ENCODE results near the gene ANKRD24.
"Not testable (repeated sequence)": the region's sequence is repeated elsewhere in the genome, so short reads cannot be mapped to it uniquely, and the experiment has no call there.

ANKRD24 gene

GRCh38 chr19:4268816-4269430, 86.4 kb downstream of the ANKRD24 start:
- no peaks in the 10 kb centered on the region for H3K36me3 ChIP-seq (ENCODE audit: insufficient read depth)
- no peak overlapping the region for H2AFZ ChIP-seq (ENCODE audit: low read depth)
- no peaks in the 10 kb centered on the region for H3K27me3 ChIP-seq (ENCODE audit: insufficient read depth, low read depth)
- H3K27ac ChIP-seq: no peak overlapping the region
- H3K79me2 ChIP-seq (ENCODE audit: insufficient read depth, low read depth): no peaks in the 10 kb centered on the region
- TF ChIP-seq, protein P1, sequence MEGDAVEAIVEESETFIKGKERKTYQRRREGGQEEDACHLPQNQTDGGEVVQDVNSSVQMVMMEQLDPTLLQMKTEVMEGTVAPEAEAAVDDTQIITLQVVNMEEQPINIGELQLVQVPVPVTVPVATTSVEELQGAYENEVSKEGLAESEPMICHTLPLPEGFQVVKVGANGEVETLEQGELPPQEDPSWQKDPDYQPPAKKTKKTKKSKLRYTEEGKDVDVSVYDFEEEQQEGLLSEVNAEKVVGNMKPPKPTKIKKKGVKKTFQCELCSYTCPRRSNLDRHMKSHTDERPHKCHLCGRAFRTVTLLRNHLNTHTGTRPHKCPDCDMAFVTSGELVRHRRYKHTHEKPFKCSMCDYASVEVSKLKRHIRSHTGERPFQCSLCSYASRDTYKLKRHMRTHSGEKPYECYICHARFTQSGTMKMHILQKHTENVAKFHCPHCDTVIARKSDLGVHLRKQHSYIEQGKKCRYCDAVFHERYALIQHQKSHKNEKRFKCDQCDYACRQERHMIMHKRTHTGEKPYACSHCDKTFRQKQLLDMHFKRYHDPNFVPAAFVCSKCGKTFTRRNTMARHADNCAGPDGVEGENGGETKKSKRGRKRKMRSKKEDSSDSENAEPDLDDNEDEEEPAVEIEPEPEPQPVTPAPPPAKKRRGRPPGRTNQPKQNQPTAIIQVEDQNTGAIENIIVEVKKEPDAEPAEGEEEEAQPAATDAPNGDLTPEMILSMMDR (conservative IDR thresholded peaks at IDR 0.05; ENCODE audit: low read depth, low read length): no peak
- no peaks in the 10 kb centered on the region for H4K20me1 ChIP-seq (ENCODE audit: insufficient read depth)
- H3K4me1 ChIP-seq (ENCODE audit: low read depth, poor library complexity, severe bottlenecking): no peaks in the 10 kb centered on the region
- H3K9ac ChIP-seq: no peak overlapping the region
- H3K4me3 ChIP-seq (IDR thresholded peaks at IDR 0.05; ENCODE audit: insufficient read depth, low read depth, low read length): no peak overlapping the region
- H3K4me2 ChIP-seq: no peak overlapping the region

DNA sequence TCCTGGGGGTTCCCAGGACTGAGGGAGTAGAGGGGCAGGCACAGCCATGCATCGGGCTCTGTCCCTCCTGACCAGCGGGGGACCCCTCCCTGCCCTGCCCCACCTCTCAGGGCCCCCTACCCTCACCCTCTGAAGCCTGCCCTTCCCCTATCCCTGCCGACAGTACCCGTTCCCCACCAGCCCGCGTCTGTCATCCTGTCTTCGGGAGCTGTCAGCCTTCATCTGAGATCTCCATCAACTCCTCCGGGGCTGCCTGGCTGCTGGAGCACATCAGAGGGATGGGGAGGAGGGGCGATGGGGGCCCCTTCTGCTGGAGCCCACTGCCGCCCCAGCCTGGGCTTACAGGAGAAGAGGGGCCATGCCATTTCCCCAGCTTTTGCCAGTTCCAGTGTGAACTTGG, 90.4 kb downstream of the ANKRD24 start:
- Histone ChIP-seq H3K79me2 (ENCODE audit: insufficient read depth, low read depth) (no peaks in the 10 kb centered on the region), H2AFZ (ENCODE audit: low read depth) (no peak overlapping the region), H3K27ac (no peak overlapping the region), H3K9ac (no peak overlapping the region), H3K4me3 (IDR thresholded peaks at IDR 0.05; ENCODE audit: insufficient read depth, low read depth, low read length) (no peak overlapping the region), H3K4me2 (no peak overlapping the region), H3K4me1 (ENCODE audit: low read depth, poor library complexity, severe bottlenecking) (no peaks in the 10 kb centered on the region), H3K36me3 (ENCODE audit: insufficient read depth) (no peaks in the 10 kb centered on the region), H4K20me1 (ENCODE audit: insufficient read depth) (no peaks in the 10 kb centered on the region), H3K27me3 (ENCODE audit: insufficient read depth, low read depth) (peaks cover 10% of the 10 kb centered on the region; the same call in 1 of the 2 replicates)
- TF ChIP-seq, protein P1 (conservative IDR thresholded peaks at IDR 0.05; ENCODE audit: low read depth, low read length): no peak

DNA sequence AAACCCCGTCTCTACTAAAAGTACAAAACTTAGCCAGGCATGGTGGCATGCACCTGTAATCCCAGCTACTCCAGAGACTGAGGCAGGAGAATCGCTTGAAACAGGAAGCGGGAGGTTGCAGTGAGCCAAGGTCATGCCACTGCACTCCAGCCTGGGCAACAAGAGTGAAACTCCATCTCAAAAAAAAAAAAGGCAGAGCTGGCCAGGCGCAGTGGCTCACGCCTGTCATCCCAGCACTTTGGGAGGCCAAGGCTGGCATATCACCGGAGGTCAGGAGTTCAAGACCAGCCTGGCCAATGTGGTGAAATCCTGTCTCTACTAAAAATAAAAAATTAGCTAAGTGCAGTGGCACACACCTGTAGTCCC, 91.8 kb downstream of the ANKRD24 start:
- not testable (repeated sequence) for H4K20me1 ChIP-seq (ENCODE audit: insufficient read depth); H3K9ac ChIP-seq; H3K27ac ChIP-seq; H3K4me3 ChIP-seq (IDR thresholded peaks at IDR 0.05; ENCODE audit: insufficient read depth, low read depth, low read length); H2AFZ ChIP-seq (ENCODE audit: low read depth); H3K36me3 ChIP-seq (ENCODE audit: insufficient read depth); H3K4me1 ChIP-seq (ENCODE audit: low read depth, poor library complexity, severe bottlenecking); H3K79me2 ChIP-seq (ENCODE audit: insufficient read depth, low read depth); H3K4me2 ChIP-seq
- H3K27me3 ChIP-seq (ENCODE audit: insufficient read depth, low read depth): peaks cover 18% of the 10 kb centered on the region; the same call in 1 of the 2 replicates

Data from KMS-11 (cell line).